Measurements from ENCODE around the gene ANKRD40CL. TPM values are rescaled to one million over a fixed set of nuclear protein-coding genes. Genes with fewer than 3 reads are reported as not detected.

Gene ANKRD40CL
- total and polyA plus RNA-seq, 9 of the 15 experiments (the other 6 are each of a cell fraction or from before 2014, with no cell fraction given): not detected

GRCh38 chr17:50790618-50791017 lies 23.3 kb upstream of the ANKRD40CL start:
- CTCF ChIA-PET (ENCODE audit: low intra/inter-chr PET ratio): interaction anchor here (0.7 kb wide), 1 partner anchor 61 kb away, joined by 3 read pairs; no protein-coding TSS in a partner anchor
- H3K79me2 ChIP-seq (ENCODE audit: control insufficient read depth, insufficient read depth, low read length): no peaks in the 10 kb centered on the region
- WGBS (ENCODE audit: insufficient coverage, low coverage, missing lambda C conversion rate): 54% methylated on average over 5 of the region's 6 CpGs
- DNase-seq (ENCODE audit: extremely low read depth in 1 of 4, low spot score in 3 of 4) (no peak), ATAC-seq (no peak), FAIRE-seq (no peak)
- 0 out of 2 replicates have a peak overlapping the region, but pooled peaks have one; percentile 0 for H2AFZ ChIP-seq (ENCODE audit: low read depth, low read length)
- no peak overlapping the region for H3K4me3 ChIP-seq
- POLR2A ChIA-PET: interaction anchor here (0.6 to 1.2 kb wide), 7 partner anchors 11 to 73 kb away, joined by 3 to 6 read pairs (median 3); no protein-coding TSS in a partner anchor
- BruUV-seq (replicated peaks): no TSS peak
- in situ Hi-C loops (cut with MboI): no loop called here
- H3K9ac ChIP-seq (ENCODE audit: insufficient read depth in 1 of 2, low read depth in 2 of 2, low read length in 2 of 2): no peak overlapping the region
- no peaks in the 10 kb centered on the region for H3K9me1 ChIP-seq (ENCODE audit: control insufficient read depth, insufficient read depth, low read length)
- 0 out of 2 replicates have a peak, but pooled peaks cover 3% of the 10 kb centered on the region for H4K20me1 ChIP-seq (replicated peaks; ENCODE audit: control insufficient read depth, insufficient read depth, low read length)
- TF ChIP-seq ZNF740 (CRISPR knock-in tag; IDR thresholded peaks at IDR 0.05) (no peak), ZNF740 (tag; IDR thresholded peaks at IDR 0.05) (no peak), MAFG (tag; conservative IDR thresholded peaks at IDR 0.05) (peak; percentile 27; the same call in 1 of the 2 replicates)
- no peaks in the 10 kb centered on the region for H3K36me3 ChIP-seq (ENCODE audit: control insufficient read depth, insufficient read depth, low read length)
- intact Hi-C loops (cut with micrococcal nuclease): no loop called here
- no peak overlapping the region for H3K4me2 ChIP-seq (ENCODE audit: insufficient read depth, low read length)
- peaks cover 0 to 3% of the 10 kb centered on the region in 2 experiments; a peak in 2 of 5 replicates for H3K4me1 ChIP-seq (replicated peaks in 1 of 2; ENCODE audit: control insufficient read depth in 2 of 2, insufficient read depth in 2 of 2, low read length in 2 of 2)
- no peak overlapping the region for H3K27ac ChIP-seq (ENCODE audit: extremely low read depth, low read depth, low read length)
- H3K9me3 ChIP-seq (replicated peaks; ENCODE audit: control insufficient read depth, insufficient read depth, low read depth, low read length): no peaks in the 10 kb centered on the region
- no peaks in the 10 kb centered on the region for H3K27me3 ChIP-seq (ENCODE audit: control insufficient read depth in 2 of 2, insufficient read depth in 2 of 2, low read length in 2 of 2)

GRCh38 chr17:50787106-50787505 lies 19.8 kb upstream of the ANKRD40CL start:
- intact Hi-C loops (cut with micrococcal nuclease) (no loop called here), in situ Hi-C loops (cut with MboI) (no loop called here)
- ChIA-PET CTCF (ENCODE audit: low intra/inter-chr PET ratio) (no interaction called here), POLR2A (interaction anchor here (0.6 to 1.0 kb wide), 5 partner anchors 8 to 98 kb away, joined by 3 read pairs; no protein-coding TSS in a partner anchor)
- Histone ChIP-seq H3K36me3 (ENCODE audit: control insufficient read depth, insufficient read depth, low read length) (no peaks in the 10 kb centered on the region), H3K9me3 (replicated peaks; ENCODE audit: control insufficient read depth, insufficient read depth, low read depth, low read length) (no peaks in the 10 kb centered on the region), H3K4me2 (ENCODE audit: insufficient read depth, low read length) (no peak overlapping the region), H2AFZ (ENCODE audit: low read depth, low read length) (no peak overlapping the region; the same call in 1 of the 2 replicates), H3K4me1 (replicated peaks in 1 of 2; ENCODE audit: control insufficient read depth in 2 of 2, insufficient read depth in 2 of 2, low read length in 2 of 2) (peaks cover 0 to 3% of the 10 kb centered on the region in 2 experiments; a peak in 3 of 5 replicates), H4K20me1 (replicated peaks; ENCODE audit: control insufficient read depth, insufficient read depth, low read length) (no peaks in the 10 kb centered on the region), H3K79me2 (ENCODE audit: control insufficient read depth, insufficient read depth, low read length) (no peaks in the 10 kb centered on the region), H3K27ac (ENCODE audit: extremely low read depth, low read depth, low read length) (no peak overlapping the region), H3K27me3 (ENCODE audit: control insufficient read depth in 2 of 2, insufficient read depth in 2 of 2, low read length in 2 of 2) (no peaks in the 10 kb centered on the region), H3K9ac (ENCODE audit: insufficient read depth in 1 of 2, low read depth in 2 of 2, low read length in 2 of 2) (0 out of 4 replicates have a peak overlapping the region, but pooled peaks of 1 of the 2 experiments have one; percentile 1), H3K9me1 (ENCODE audit: control insufficient read depth, insufficient read depth, low read length) (no peaks in the 10 kb centered on the region), H3K4me3 (no peak overlapping the region)
- FAIRE-seq (no peak), ATAC-seq (no peak), DNase-seq (ENCODE audit: extremely low read depth in 1 of 4, low spot score in 3 of 4) (no peak)
- no TSS peak for BruUV-seq (replicated peaks)
- 22% methylated on average over 7 of the region's 7 CpGs for WGBS (ENCODE audit: insufficient coverage, low coverage, missing lambda C conversion rate)
- TF ChIP-seq CREB3 (tag; conservative IDR thresholded peaks at IDR 0.05; ENCODE audit: low read depth): no peak

All from K562 (cell line).